Raji (cell line): ENCODE data around the gene MPDU1.

Experiments used
- POLR2A ChIP-seq: IDR thresholded peaks from 2 replicates; pipeline ENCODE4 v1.6.1; 2011; ENCODE audit warnings: low read depth, low read length, control low read depth; ENCODE audit not compliant: insufficient read depth

Gene MPDU1

GRCh38 chr17:7615265-7615747 lies 31.7 kb downstream of the MPDU1 start:
- peak; percentile 25; the same call in 1 of the 2 replicates for TF ChIP-seq POLR2A

DNA sequence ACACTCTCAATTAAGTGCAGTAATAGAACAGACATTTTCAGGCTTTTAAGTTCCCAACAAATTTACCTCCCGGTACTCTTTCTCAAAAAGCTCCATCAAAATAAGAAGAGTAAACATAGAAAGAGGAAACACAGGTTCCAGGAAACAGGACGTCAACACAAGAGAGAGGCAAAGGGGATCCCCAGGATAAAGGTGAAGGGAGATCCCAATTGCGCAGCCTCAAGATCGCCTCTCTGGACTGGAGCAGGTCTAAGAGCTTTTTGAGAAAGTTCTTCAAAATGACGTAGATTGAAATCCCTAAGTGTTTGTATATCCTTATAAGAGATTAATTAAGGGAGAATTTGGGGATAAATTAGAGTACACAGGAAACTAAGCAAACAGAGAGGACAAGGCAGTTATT lies 35.0 kb downstream of the MPDU1 start:
- no peak for TF ChIP-seq POLR2A

- no peak for TF ChIP-seq POLR2A
Observed at GRCh38 chr17:7620835-7621234, 37.2 kb downstream of the MPDU1 start.

GRCh38 chr17:7623661-7624060 lies 40.0 kb downstream of the MPDU1 start:
- TF ChIP-seq POLR2A = no peak

GRCh38 chr17:7626307-7626706 lies 42.7 kb downstream of the MPDU1 start:
- no peak for TF ChIP-seq POLR2A

GRCh38 chr17:7626956-7627249 lies 43.3 kb downstream of the MPDU1 start:
- TF ChIP-seq POLR2A = no peak

DNA sequence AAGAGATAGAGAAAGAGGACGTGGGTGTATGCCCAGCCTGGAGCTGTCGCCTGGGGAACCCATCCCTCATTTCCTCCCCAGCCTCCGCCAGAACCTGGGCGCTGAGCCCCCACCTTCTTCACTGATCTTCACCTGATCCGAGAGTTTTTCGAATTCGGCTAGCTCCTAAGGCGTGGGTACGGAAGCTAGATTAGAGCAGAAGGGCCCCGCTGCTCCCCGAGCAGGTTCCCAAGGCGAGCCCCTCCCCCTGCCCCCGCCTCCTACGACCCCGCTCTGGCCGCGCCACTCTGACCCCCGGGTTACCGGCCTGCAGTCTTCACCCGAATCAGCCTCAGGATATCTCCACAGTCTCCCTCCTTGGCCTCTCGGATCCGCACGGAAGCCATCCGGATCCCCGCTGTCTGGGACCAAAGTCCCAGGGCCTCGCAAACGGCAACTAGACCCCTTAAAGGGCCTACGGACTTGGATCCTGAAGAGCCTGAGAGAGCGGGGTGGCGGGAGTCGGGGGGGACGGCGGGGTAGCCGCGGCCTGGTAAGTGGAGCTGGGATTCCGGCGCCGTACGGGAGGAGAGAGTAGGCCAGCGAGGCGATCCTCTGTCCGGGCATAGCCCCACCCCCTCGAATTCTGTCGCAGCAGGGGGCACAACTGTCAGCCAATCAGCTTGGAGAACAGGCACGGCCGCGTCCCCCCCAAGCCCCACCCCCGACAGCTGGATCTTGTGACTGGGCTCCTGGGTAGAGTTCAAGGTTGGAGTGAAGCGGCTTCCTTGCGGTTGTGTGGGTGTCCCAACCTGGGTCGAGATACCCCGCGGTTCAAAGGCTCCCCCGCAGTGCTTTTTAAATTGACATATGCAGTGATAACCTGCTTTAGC lies 43.8 kb downstream of the MPDU1 start, which contains the start of gene SAT2:
Gene SAT2, minus strand, starts transcription at position 572 of the 872 bp plus-strand sequence. Its CDS starts 186 bp downstream, at position 386.
- TF ChIP-seq POLR2A = peak; percentile 67

GRCh38 chr17:7629939-7630571 lies 46.4 kb downstream of the MPDU1 start, which contains the start of gene SHBG:
SHBG (plus strand) TSS chr17:7630135; CDS start chr17:7630173, 38 bp downstream.
- TF ChIP-seq POLR2A = no peak

DNA sequence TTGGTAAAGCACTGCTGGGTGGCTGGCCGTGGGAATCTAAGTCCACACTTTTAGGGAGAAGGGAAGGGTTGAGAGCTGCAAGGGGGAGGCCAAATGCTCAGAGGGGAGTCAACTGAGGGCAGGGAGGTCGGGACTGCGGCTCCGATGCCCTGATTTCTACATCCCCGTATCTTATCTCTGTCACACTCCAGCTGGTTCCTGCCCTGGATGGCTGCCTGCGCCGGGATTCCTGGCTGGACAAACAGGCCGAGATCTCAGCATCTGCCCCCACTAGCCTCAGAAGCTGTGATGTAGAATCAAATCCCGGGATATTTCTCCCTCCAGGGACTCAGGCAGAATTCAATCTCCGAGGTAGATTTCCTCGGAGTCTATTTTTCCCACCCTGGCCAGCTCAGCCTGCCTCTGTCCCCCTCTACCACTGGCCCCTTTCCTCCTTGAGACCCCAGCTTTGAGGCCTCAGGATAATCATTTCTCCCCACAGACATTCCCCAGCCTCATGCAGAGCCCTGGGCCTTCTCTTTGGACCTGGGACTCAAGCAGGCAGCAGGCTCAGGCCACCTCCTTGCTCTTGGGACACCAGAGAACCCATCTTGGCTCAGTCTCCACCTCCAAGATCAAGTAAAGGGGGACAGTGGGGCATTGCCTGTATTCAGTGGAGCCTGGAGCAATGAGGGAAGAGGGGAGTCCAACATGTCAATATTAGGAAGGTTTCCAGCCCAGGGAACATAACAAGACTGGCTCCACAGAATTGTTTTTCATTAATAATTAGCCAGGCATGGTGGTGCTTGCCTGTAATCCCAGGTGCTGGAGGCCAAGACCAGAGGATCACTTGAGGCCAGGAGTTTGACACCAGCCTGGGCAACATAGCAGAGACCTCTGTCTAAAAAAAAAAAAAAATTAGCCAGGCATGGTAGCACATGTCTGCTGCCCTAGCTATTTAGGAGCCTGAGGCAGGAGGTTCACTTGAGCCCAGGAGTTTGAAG lies 48.0 kb downstream of the MPDU1 start:
- no peak for TF ChIP-seq POLR2A

DNA sequence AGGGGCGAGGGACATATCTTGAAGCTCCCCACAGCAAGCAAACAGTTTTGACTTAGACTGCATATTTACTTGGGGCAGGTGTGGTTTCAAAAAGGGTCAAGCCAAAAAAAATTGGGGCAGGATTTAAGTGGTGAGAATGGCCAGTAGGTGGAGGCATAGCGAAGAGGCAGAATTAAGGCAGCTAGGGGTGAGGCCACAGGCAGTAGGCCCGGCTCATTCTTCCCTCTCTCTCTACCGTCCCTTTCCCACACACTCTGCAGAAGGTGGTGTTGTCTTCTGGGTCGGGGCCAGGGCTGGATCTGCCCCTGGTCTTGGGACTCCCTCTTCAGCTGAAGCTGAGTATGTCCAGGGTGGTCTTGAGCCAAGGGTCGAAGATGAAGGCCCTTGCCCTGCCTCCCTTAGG lies 48.8 kb downstream of the MPDU1 start:
- TF ChIP-seq POLR2A = 0 out of 2 replicates have a peak, but pooled peaks have one; percentile 24

GRCh38 chr17:7633093-7633492 lies 49.4 kb downstream of the MPDU1 start:
- no peak for TF ChIP-seq POLR2A

- no peak for TF ChIP-seq POLR2A
Observed at GRCh38 chr17:7634384-7634783, 50.7 kb downstream of the MPDU1 start.

DNA sequence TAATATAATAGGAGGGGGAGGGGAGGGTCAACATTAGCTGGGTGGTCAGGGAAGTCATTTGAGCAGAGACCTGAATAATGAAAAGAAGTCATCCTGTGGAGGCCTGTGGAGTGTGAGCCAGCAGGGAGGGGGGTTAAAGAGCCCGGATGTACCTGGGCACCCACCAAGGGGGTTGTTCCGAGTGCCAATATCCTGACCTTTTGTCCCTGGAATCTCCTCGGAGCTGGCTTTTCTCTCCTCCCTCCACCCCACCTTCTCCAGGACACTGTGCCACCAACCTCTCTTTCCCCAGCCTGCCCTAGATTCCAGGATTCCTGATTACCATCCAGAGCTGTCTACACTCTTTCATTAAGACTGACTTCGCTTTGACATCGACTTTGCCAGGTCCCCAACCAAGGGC lies 52.5 kb downstream of the MPDU1 start:
- TF ChIP-seq POLR2A = no peak
